SJSA1 (cell line): Measurements from ENCODE around the gene SEC61A1. TPM values are rescaled to one million over a fixed set of nuclear protein-coding genes. Genes with fewer than 3 reads are reported as not detected.

Experiments
- DNase-seq, 2 experiments: peaks; one replicate each; pipeline ENCODE4 v3.0.0-alpha.2; 2015 to 2020; ENCODE audit warnings: low spot score in 2 of 2, low read depth in 1 of 2
- H3K27ac ChIP-seq: fragments of 250-450 bp; sonication (Bioruptor Pico); 2 replicates; pipeline ENCODE4 v1.5.1; 2020; ENCODE audit warnings: mild to moderate bottlenecking, moderate library complexity
- H3K27me3 ChIP-seq: fragments of 250-450 bp; sonication (Bioruptor Pico); replicated peaks from 2 replicates; pipeline ENCODE4 v1.5.1; 2020; ENCODE audit warnings: mild to moderate bottlenecking, moderate library complexity
- H3K36me3 ChIP-seq: fragments of 250-450 bp; sonication (Bioruptor Pico); 2 replicates; pipeline ENCODE4 v1.5.1; 2020; ENCODE audit warnings: mild to moderate bottlenecking
- H3K4me1 ChIP-seq: fragments of 250-450 bp; sonication (Bioruptor Pico); replicated peaks from 2 replicates; pipeline ENCODE4 v1.6.1; 2021; ENCODE audit warnings: mild to moderate bottlenecking
- H3K4me3 ChIP-seq: fragments of 250-450 bp; sonication (Bioruptor Pico); 2 replicates; pipeline ENCODE4 v1.5.1; 2020; ENCODE audit warnings: mild to moderate bottlenecking
- H3K9me3 ChIP-seq: fragments of 250-450 bp; sonication (Bioruptor Pico); replicated peaks from 2 replicates; pipeline ENCODE4 v1.5.1; 2020; ENCODE audit warnings: mild to moderate bottlenecking
- total RNA-seq: library from RNA; depleted of rRNA; stranded (reverse); fragments of >200 nt; shearing (Covaris generic); gene quantifications from 2 replicates; pipeline ENCODE4 v1.2.3, GENCODE V29; 2014; rRNA removed

SEC61A1 gene
- total RNA-seq, result 207 and 285 TPM in 2 replicates

GRCh38 chr3:128051837-128052594 is at the start of gene SEC61A1:
SEC61A1 (plus strand) TSS chr3:128052437; CDS start chr3:128052553, 116 bp downstream.
- DNase-seq, result peak; percentile 82 to 93
- H3K36me3 ChIP-seq, result peaks cover 49% of the 10 kb centered on the region
- peak within 1 kb of the TSS; percentile 97 for H3K4me3 ChIP-seq
- peaks cover 34% of the 10 kb centered on the region for H3K4me1 ChIP-seq
- H3K27me3 ChIP-seq, result no peaks in the 10 kb centered on the region; the same call in 1 of the 2 replicates
- H3K9me3 ChIP-seq, result no peaks in the 10 kb centered on the region
- H3K27ac ChIP-seq, result peak within 1 kb of the TSS; percentile 87

GRCh38 chr3:128004661-128005060 is 47.6 kb upstream of the SEC61A1 start:
- Histone ChIP-seq H3K9me3 (no peaks in the 10 kb centered on the region), H3K36me3 (no peaks in the 10 kb centered on the region), H3K27ac (no peak overlapping the region), H3K4me3 (no peak overlapping the region), H3K4me1 (no peaks in the 10 kb centered on the region), H3K27me3 (peaks cover 17% of the 10 kb centered on the region; the same call in 1 of the 2 replicates)
- DNase-seq, result no peak

- no peak for DNase-seq
- H3K4me1 ChIP-seq, result no peaks in the 10 kb centered on the region
- no peak overlapping the region for H3K27ac ChIP-seq
- no peaks in the 10 kb centered on the region for H3K9me3 ChIP-seq
- H3K27me3 ChIP-seq, result peaks cover 13% of the 10 kb centered on the region; the same call in 1 of the 2 replicates
- H3K36me3 ChIP-seq, result no peaks in the 10 kb centered on the region
- no peak overlapping the region for H3K4me3 ChIP-seq
Measured at GRCh38 chr3:128006061-128007032, 45.9 kb upstream of the SEC61A1 start.

GRCh38 chr3:128007033-128007424 is 45.2 kb upstream of the SEC61A1 start:
- no peaks in the 10 kb centered on the region for H3K36me3 ChIP-seq
- no peaks in the 10 kb centered on the region for H3K4me1 ChIP-seq
- H3K27ac ChIP-seq, result no peak overlapping the region
- H3K4me3 ChIP-seq, result no peak overlapping the region
- H3K9me3 ChIP-seq, result no peaks in the 10 kb centered on the region
- no peak for DNase-seq
- H3K27me3 ChIP-seq, result peaks cover 8% of the 10 kb centered on the region; the same call in 1 of the 2 replicates

GRCh38 chr3:128009952-128010846 is 42.0 kb upstream of the SEC61A1 start:
- Histone ChIP-seq H3K4me1 (no peaks in the 10 kb centered on the region), H3K27me3 (no peaks in the 10 kb centered on the region), H3K36me3 (no peaks in the 10 kb centered on the region), H3K4me3 (no peak overlapping the region), H3K9me3 (no peaks in the 10 kb centered on the region), H3K27ac (no peak overlapping the region)
- DNase-seq, result no peak

- Histone ChIP-seq H3K27ac (no peak overlapping the region), H3K4me3 (no peak overlapping the region), H3K36me3 (no peaks in the 10 kb centered on the region), H3K4me1 (no peaks in the 10 kb centered on the region), H3K9me3 (no peaks in the 10 kb centered on the region), H3K27me3 (no peaks in the 10 kb centered on the region)
- DNase-seq, result no peak
Measured at GRCh38 chr3:128011140-128011539, 41.1 kb upstream of the SEC61A1 start.

GRCh38 chr3:128012050-128012449 is 40.2 kb upstream of the SEC61A1 start:
- no peak for DNase-seq
- Histone ChIP-seq H3K27ac (no peak overlapping the region), H3K9me3 (no peaks in the 10 kb centered on the region), H3K27me3 (no peaks in the 10 kb centered on the region), H3K4me3 (no peak overlapping the region), H3K36me3 (no peaks in the 10 kb centered on the region), H3K4me1 (no peaks in the 10 kb centered on the region)

GRCh38 chr3:128014548-128014947 is 37.7 kb upstream of the SEC61A1 start:
- no peak overlapping the region for H3K4me3 ChIP-seq

GRCh38 chr3:128016502-128016901 is 35.7 kb upstream of the SEC61A1 start:
- DNase-seq, result no peak
- Histone ChIP-seq H3K27me3 (no peaks in the 10 kb centered on the region), H3K36me3 (no peaks in the 10 kb centered on the region), H3K4me3 (no peak overlapping the region), H3K4me1 (no peaks in the 10 kb centered on the region), H3K27ac (no peak overlapping the region), H3K9me3 (no peaks in the 10 kb centered on the region)

More at GRCh38 chr3:128014548-128014947, 37.7 kb upstream of the SEC61A1 start:
- Histone ChIP-seq H3K4me1 (no peaks in the 10 kb centered on the region), H3K27me3 (no peaks in the 10 kb centered on the region), H3K9me3 (no peaks in the 10 kb centered on the region), H3K27ac (no peak overlapping the region), H3K36me3 (no peaks in the 10 kb centered on the region)
- DNase-seq, result no peak

GRCh38 chr3:128021768-128022372 is 30.4 kb upstream of the SEC61A1 start:
- H3K36me3 ChIP-seq, result no peaks in the 10 kb centered on the region
- no peak overlapping the region for H3K4me3 ChIP-seq
- no peaks in the 10 kb centered on the region for H3K4me1 ChIP-seq
- H3K27me3 ChIP-seq, result peaks cover 10% of the 10 kb centered on the region
- H3K9me3 ChIP-seq, result no peaks in the 10 kb centered on the region
- H3K27ac ChIP-seq, result no peak overlapping the region
- no peak for DNase-seq

GRCh38 chr3:128033102-128033501 is 19.1 kb upstream of the SEC61A1 start:
- no peaks in the 10 kb centered on the region for H3K9me3 ChIP-seq
- peaks cover 11% of the 10 kb centered on the region; the same call in 1 of the 2 replicates for H3K27me3 ChIP-seq
- no peak for DNase-seq
- no peak overlapping the region for H3K4me3 ChIP-seq
- no peak overlapping the region for H3K27ac ChIP-seq
- H3K4me1 ChIP-seq, result no peaks in the 10 kb centered on the region
- no peaks in the 10 kb centered on the region for H3K36me3 ChIP-seq

GRCh38 chr3:128036119-128036518 is 16.1 kb upstream of the SEC61A1 start:
- no peak for DNase-seq

GRCh38 chr3:128040041-128040440 is 12.2 kb upstream of the SEC61A1 start:
- no peaks in the 10 kb centered on the region for H3K36me3 ChIP-seq
- DNase-seq, result no peak
- peaks cover 35% of the 10 kb centered on the region for H3K27me3 ChIP-seq
- H3K4me3 ChIP-seq, result no peak overlapping the region
- no peaks in the 10 kb centered on the region for H3K9me3 ChIP-seq
- H3K27ac ChIP-seq, result no peak overlapping the region
- H3K4me1 ChIP-seq, result no peaks in the 10 kb centered on the region

More at GRCh38 chr3:128036119-128036518, 16.1 kb upstream of the SEC61A1 start:
- peaks cover 29% of the 10 kb centered on the region for H3K27me3 ChIP-seq
- no peak overlapping the region for H3K4me3 ChIP-seq
- no peaks in the 10 kb centered on the region for H3K36me3 ChIP-seq
- no peaks in the 10 kb centered on the region for H3K4me1 ChIP-seq
- no peaks in the 10 kb centered on the region for H3K9me3 ChIP-seq
- no peak overlapping the region for H3K27ac ChIP-seq
